Duodenal mucosa (tissue), 2 donors: ENCODE data around the gene ISLR2.
A peak's percentile ranks its signal among the peaks of the same experiment; 100 is the strongest.
"Not testable (repeated sequence)": the region's sequence is repeated elsewhere in the genome, so short reads cannot be mapped to it uniquely, and the experiment has no call there.

Experiments
- H3K27ac ChIP-seq: one replicate; pipeline ENCODE4 v1.7.0; 2013; ENCODE audit warnings: low read depth, low read length
- H3K27me3 ChIP-seq, 2 donors: one replicate each; pipeline ENCODE4 v1.7.0; 2013; ENCODE audit warnings: low read length in 2 of 2, control low read depth in 1 of 2; ENCODE audit not compliant: insufficient read depth in 2 of 2, control insufficient read depth in 1 of 2
- H3K36me3 ChIP-seq, 2 donors: one replicate each; pipeline ENCODE4 v1.7.0; 2013; ENCODE audit warnings: low read length in 2 of 2, control low read depth in 1 of 2; ENCODE audit not compliant: insufficient read depth in 2 of 2, control insufficient read depth in 1 of 2
- H3K4me1 ChIP-seq, 2 donors: one replicate each; pipeline ENCODE4 v1.7.0; 2013; ENCODE audit warnings: low read length in 2 of 2, control low read depth in 1 of 2; ENCODE audit not compliant: insufficient read depth in 2 of 2, control insufficient read depth in 1 of 2
- H3K4me3 ChIP-seq, 2 donors: one replicate each; pipeline ENCODE4 v1.7.0; 2013; ENCODE audit warnings: low read length in 2 of 2, low read depth in 1 of 2
- H3K9ac ChIP-seq, 2 donors: one replicate each; pipeline ENCODE4 v1.7.0; 2013; ENCODE audit warnings: low read length in 2 of 2, low read depth in 1 of 2
- H3K9me3 ChIP-seq, 2 donors: one replicate each; pipeline ENCODE4 v1.7.0; 2013; ENCODE audit warnings: low read length in 2 of 2, control low read depth in 1 of 2; ENCODE audit not compliant: control insufficient read depth in 1 of 2

The ISLR2 gene

GRCh38 chr15:74130155-74130848 is at the start of gene ISLR2:
Gene ISLR2 (plus strand): TSS chr15:74130586. CDS start chr15:74132755, 2,169 bp downstream.
- Histone ChIP-seq H3K4me3 (no peak within 1 kb of the TSS), H3K4me1 (peaks cover 0 to 3% of the 10 kb centered on the region in 2 donors), H3K27ac (no peak within 1 kb of the TSS), H3K36me3 (no peaks in the 10 kb centered on the region), H3K9me3 (peaks cover 0 to 4% of the 10 kb centered on the region in 2 donors), H3K27me3 (peaks cover 64 to 77% of the 10 kb centered on the region in 2 donors), H3K9ac (no peak within 1 kb of the TSS)

- H3K36me3 ChIP-seq, H3K9me3 ChIP-seq, H3K27me3 ChIP-seq, H3K27ac ChIP-seq, H3K4me3 ChIP-seq, H3K9ac ChIP-seq, H3K4me1 ChIP-seq: not testable (repeated sequence)
Observed at GRCh38 chr15:74082450-74082849, 47.9 kb upstream of the ISLR2 start, which contains the start of gene GOLGA6A. Gene GOLGA6A (minus strand): TSS chr15:74082550. CDS start chr15:74082509, 41 bp downstream.

GRCh38 chr15:74094567-74094966 is 35.8 kb upstream of the ISLR2 start:
- not testable (repeated sequence) for H3K9me3 ChIP-seq, H3K9ac ChIP-seq, H3K4me1 ChIP-seq, H3K27me3 ChIP-seq, H3K27ac ChIP-seq, H3K36me3 ChIP-seq, H3K4me3 ChIP-seq

- not testable (repeated sequence) for H3K9ac ChIP-seq, H3K27ac ChIP-seq, H3K27me3 ChIP-seq, H3K4me1 ChIP-seq, H3K9me3 ChIP-seq, H3K36me3 ChIP-seq, H3K4me3 ChIP-seq
Observed at GRCh38 chr15:74095610-74096009, 34.8 kb upstream of the ISLR2 start.

GRCh38 chr15:74096753-74097474 is 33.5 kb upstream of the ISLR2 start:
- not testable (repeated sequence) for H3K4me3 ChIP-seq, H3K27me3 ChIP-seq, H3K4me1 ChIP-seq, H3K36me3 ChIP-seq, H3K9me3 ChIP-seq, H3K27ac ChIP-seq, H3K9ac ChIP-seq

- peak overlapping the region; percentile 50 to 63 for H3K4me3 ChIP-seq
- not testable (repeated sequence) for H3K9me3 ChIP-seq, H3K4me1 ChIP-seq, H3K27ac ChIP-seq, H3K36me3 ChIP-seq, H3K9ac ChIP-seq, H3K27me3 ChIP-seq
Observed at GRCh38 chr15:74099963-74100733, 30.2 kb upstream of the ISLR2 start.

- Histone ChIP-seq H3K9ac (no peak overlapping the region), H3K4me1 (no peaks in the 10 kb centered on the region), H3K4me3 (no peak overlapping the region), H3K9me3 (no peaks in the 10 kb centered on the region), H3K36me3 (no peaks in the 10 kb centered on the region), H3K27me3 (no peaks in the 10 kb centered on the region), H3K27ac (no peak overlapping the region)
Observed at GRCh38 chr15:74108111-74108510, 22.3 kb upstream of the ISLR2 start.

GRCh38 chr15:74108611-74109010 is 21.8 kb upstream of the ISLR2 start:
- not testable (repeated sequence) for H3K9ac ChIP-seq, H3K9me3 ChIP-seq, H3K36me3 ChIP-seq, H3K4me3 ChIP-seq, H3K27me3 ChIP-seq, H3K27ac ChIP-seq, H3K4me1 ChIP-seq

- H3K27ac ChIP-seq: no peak overlapping the region
- H3K4me1 ChIP-seq: no peaks in the 10 kb centered on the region
- no peak overlapping the region for H3K4me3 ChIP-seq
- H3K9me3 ChIP-seq: no peaks in the 10 kb centered on the region
- no peak overlapping the region for H3K9ac ChIP-seq
- H3K27me3 ChIP-seq: no peaks in the 10 kb centered on the region
- no peaks in the 10 kb centered on the region for H3K36me3 ChIP-seq
Observed at GRCh38 chr15:74109713-74110112, 20.7 kb upstream of the ISLR2 start.

DNA sequence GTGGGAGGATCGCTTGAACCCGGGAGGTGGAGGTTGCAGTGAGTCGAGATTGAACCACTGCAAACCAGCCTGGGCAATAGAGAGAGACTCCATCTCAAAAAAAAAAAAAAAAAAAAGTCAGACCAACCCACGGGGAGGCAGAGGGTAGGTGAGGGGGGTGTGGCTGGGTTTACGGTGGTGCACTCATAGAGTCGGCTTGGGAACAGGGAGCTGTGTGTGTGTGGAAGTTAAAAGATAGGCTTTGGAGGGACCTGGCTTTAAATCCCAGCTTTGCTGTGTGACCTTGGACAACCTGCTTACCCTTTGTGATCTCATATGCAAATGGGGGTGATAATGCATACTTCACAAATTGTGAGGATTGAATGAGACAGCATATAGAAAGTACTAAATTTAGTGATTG is 10.0 kb upstream of the ISLR2 start:
- H3K27me3 ChIP-seq: peaks cover 0 to 3% of the 10 kb centered on the region in 2 donors
- no peaks in the 10 kb centered on the region for H3K36me3 ChIP-seq
- H3K9ac ChIP-seq: no peak overlapping the region
- no peak overlapping the region for H3K27ac ChIP-seq
- H3K9me3 ChIP-seq: no peaks in the 10 kb centered on the region
- no peak overlapping the region for H3K4me3 ChIP-seq
- no peaks in the 10 kb centered on the region for H3K4me1 ChIP-seq
